T-helper 1 cell treated with Interleukin-12 subunit alpha and Interleukin-12 subunit beta and Interleukin-4 antibody, amounts not matched to agents 30 ng/mL and 1 ng/mL, for 36 hours (primary cell): Measurements from ENCODE around the gene SSBP3. TPM values are rescaled to one million over a fixed set of nuclear protein-coding genes. Genes with fewer than 3 reads are reported as not detected.
"Not testable (repeated sequence)": the region's sequence is repeated elsewhere in the genome, so short reads cannot be mapped to it uniquely, and the experiment has no call there.

Source experiments
- intact Hi-C: fragments of 100-400 bp; cut with micrococcal nuclease; formaldehyde crosslinking; loops from one replicate; pipeline ENCODE4 v1.15.1; 2024
- total RNA-seq: library from RNA; stranded (reverse); gene quantifications from 2 replicates; pipeline ENCODE4 v1.2.3, GENCODE V29; 2022

SSBP3 gene
- total RNA-seq, 1 donor from 2014 or later, result 143 TPM

DNA sequence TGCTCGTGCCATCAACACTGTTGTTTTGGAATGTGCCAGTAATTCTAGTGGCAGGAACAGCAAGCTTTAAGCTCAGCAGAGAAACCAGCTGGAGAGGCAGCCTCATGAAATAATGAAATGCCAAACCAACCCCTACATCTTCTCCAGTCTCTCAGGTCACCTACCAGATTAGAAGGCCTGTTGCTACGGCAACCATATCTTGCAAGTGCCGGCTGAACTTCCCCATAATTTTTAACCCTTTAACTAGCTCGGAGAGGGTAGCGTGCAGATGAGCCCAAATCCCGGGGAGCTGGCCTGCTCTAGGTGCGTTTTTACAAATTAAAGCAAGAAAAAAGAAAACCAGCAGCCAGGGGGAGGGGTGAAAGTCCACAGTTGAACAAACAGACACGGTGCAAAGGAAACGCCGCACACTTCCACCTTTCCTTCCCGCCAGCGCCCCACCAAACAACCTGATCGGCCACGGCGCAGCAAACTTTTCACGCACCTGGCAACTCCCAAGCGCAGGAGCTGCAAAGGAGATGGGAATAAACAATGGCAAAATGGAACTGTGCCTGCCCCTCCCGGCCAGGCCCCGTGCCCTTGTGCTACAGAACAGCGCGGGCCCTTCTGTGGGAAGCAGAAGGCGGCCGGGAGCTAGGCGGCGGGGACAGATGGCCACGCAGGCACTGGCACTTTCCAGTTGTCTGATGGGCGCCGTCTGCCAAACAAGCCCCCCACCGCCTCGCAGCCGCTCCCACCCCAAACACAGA lies 50.1 kb downstream of the SSBP3 start:
- intact Hi-C loops, result loop anchor here (1.0 to 5.0 kb wide), 5 partner anchors 51 to 304 kb away; partner anchors contain the start of genes CYB5RL, MRPL37, TCEANC2 and TMEM59

DNA sequence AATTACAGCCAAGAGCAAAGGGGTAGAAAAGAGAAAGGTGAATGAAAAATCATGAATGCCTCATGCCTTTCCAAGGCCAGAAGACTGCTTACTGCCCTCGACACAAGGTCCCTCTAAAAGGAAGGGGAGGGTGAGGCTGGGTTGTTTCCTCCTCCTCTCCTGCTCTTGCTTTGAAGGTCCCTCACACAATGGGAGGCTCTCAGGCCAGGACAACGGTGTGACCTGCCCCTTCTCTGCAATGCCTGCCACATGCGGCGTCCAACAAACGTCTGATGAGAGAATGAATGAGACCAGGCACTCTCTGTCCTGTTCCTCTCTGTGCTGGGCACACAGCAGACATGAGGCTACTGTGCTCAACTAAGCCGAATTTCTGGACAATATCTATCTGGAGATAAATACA lies 51.3 kb downstream of the SSBP3 start:
- intact Hi-C loops, result loop anchor here (5.0 kb wide), 1 partner anchor 303 kb away; the partner anchor contains the start of genes TCEANC2 and TMEM59

DNA sequence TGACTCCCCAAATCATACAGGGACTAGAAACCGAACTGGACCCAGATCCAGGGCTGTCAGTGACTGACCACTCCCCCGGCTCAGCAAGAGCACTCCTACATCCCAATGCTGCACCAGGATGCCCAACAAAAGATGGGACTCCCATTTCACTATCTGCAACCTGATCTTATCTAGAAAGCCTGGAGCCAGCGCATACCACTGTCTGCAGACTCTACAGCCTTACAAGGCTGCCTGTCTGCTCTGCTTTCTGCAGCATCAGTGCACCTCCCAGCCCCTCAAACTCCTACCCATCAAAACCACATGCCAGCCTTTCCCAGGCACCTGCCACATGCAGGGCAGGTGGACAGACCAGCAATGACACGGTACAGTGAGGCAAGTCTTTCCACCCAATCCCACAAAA lies 52.2 kb downstream of the SSBP3 start:
- intact Hi-C loops, result no loop called here

DNA sequence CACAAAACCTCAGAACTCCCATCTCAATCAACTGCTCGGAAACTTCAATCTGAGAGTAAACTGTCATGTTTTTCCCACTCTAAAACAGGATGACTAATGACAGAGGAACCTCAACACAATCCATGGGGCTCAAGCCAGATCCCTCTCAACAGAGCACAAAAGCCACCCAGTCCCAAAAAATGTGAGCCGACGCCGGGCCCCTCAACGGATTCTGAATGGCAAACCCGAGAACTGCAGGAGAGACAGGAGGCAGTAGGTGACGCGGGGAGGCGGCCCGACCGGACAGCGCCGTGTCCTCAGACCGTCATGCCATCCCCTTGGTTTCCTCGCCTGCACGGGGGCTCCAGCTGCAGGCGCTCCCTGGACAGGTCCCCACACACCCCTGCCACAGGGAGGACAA lies 53.4 kb downstream of the SSBP3 start:
- intact Hi-C loops, result no loop called here

DNA sequence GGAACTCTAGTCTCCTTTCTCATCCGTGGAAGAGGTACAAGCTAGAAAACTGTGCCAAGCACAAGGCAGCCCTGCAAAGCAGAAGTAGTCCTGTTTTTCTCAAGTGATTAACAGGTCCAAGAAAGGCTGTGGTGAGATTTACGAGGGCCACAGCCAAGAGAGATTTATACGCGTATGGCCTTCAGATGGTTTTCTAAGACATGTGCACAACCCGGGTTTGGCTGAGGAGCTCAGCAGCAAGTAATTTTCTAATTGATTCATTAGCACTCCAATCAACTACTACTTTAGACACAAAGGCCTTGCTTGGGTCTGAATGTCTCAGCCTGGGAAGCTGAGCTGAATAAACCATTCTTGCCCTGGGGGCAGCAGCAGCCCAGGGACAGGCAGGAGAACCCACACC lies 55.8 kb downstream of the SSBP3 start:
- intact Hi-C loops, result no loop called here

DNA sequence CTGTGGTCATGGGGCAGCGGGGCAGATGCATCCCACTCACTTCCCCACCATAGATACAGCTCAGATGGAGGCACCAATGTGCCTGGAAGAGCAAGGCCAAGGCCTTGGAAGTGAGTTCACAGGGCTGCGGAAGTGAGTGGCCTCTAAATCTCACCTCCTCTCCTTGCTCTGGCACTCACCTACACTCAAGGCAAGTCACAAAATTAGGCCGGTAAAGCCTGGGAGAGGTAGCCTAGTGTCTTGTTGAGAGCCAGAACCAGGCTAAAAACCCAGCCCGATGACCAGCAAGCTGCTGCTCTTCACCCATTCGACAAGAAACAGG lies 57.5 kb downstream of the SSBP3 start:
- intact Hi-C loops, result no loop called here

DNA sequence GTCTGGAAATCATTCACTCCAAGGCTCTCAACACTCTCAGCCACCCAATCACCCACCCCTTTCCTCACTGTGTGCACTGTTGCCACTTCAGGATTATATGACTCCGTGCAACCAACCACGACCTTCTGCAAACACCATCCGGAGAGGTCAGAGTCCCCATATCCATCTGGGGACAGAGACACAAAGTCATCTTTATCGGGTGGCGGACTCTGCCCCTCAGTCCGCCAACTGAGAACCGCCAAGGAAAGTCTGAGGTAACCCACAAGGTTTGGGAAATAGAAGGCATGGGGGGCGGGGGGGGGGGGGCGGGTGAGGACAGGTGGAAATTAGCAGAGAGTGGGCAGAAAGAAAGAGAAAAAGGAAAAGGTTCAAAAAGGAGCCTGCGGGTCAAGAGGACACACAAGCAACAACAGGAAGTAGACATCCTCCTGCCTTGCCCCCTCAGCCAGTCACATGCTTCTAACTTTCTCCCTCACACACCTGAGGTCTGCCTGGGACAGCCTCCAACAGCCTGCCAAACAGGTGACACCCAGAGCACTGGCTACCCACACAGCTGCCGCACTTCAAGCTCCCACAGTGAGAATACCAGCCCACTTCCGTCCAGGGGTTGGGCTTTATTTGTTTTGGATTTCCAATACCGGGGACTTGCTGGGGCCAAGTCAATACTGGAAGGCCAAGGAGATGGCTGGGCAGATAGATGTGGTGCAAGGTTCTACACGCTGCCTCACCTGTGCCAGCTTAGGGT lies 58.1 kb downstream of the SSBP3 start:
- intact Hi-C loops, result no loop called here

DNA sequence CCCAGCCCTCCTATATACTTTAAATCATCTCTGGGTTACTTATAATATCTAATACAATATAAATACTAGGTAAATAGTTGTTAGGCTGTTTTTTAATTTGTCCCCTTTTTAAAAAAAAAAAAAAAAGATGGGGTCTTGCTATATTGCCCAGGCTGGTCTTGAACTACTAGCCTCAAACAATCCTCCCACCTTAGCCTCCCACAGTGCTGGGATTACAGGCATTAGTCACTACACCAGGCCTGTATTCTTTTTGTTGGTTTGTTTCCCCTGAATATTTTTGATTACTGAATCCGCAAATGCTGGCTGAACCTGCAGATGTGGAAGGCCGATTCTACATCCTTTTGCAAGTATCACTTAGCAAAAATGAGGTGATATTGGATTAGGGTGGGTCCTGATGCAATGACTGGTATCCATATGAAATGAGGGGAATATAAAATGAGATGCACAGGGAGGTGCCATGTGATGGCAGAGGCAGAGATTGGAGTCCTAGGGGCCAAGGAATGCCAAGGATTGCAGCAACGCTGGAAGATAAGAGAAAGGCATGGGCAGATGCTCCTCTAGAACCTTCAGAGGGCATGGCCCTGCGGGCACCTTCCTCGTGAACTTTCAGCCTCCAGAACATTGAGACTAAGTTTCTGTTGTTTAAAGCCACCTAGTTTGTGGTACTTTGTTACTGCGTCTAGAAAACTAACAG lies 58.8 kb downstream of the SSBP3 start:
- intact Hi-C loops, result no loop called here

DNA sequence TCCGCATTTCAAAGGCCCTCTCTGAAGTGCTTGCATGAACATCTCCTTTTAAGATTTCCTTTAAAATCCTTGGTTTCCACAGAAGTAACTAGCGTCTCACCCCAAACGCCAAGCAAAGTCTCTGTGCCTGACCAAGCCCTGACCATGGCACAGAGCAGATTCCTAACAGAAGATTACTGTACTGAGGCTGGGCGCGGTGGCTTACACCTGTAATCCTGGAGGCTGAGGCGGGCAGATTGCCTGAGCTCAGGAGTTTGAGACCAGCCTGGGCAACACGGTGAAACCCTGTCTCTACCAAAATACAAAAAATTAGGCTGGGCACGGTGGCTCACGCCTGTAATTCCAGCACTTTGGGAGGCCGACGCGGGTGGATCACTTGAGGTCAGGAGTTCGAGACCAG lies 60.6 kb downstream of the SSBP3 start:
- intact Hi-C loops, result not testable (repeated sequence)

DNA sequence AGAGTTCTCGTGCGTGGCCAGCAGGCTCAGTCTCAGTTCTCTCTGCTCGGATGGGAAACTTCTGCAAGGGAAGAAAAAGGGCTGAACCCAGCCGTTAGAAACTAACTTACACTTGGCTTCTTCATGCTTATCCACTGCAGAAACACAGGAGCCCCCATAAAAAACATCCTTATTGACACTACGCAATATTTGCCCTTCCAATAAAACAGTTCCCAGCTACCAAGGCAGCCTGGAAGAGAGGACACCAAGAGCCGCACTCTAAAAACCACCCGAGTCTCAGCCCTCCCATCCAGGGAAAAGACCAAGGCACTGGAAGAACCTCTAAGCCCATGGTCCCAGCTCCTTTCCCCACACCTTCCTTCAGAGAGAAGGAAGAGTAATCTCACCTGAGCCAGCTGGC lies 61.1 kb downstream of the SSBP3 start:
- intact Hi-C loops, result no loop called here

DNA sequence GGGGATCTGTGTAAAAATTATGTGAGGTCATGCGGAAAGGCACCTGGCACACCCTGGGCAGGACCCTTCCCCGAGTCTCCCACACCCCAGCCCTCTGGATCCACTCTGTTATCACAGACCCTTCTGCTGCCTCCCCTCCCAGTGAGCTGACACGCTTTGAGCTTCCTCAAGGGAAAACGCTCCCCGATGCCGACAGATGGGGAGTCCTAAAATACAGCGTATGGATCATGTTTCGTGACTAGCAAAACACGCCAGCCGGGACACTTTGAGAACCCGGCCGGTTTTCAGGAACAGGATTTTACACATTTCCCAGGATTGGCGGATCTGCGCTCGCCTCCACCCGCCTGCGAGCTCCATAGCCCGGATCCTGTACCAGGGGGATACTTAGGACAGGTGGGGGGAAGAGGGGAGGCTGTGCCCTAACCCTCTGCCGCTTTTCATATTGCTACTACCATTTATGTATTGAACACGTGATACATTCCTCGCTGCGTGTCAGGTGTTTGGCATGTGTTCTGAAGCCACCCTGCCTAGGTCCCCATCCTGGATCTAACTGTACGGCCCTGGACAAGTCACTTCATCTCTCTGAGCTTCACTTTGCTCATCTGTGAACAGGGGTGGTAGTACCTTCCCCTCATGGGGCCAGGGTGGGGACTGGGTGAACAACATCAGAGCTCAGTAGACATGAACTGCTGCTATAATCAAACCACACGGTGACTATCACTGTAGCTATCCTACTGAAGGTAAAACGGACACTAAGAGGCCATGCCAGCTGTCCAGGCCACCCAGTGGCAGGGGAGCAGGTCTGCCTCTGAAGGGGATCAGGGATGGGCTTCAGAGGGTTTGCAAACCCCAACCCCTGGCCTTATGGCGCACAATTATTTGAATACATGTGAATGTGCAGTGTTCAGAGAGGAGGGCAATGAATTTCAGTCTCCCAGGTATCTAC lies 63.2 kb downstream of the SSBP3 start:
- intact Hi-C loops, result no loop called here

DNA sequence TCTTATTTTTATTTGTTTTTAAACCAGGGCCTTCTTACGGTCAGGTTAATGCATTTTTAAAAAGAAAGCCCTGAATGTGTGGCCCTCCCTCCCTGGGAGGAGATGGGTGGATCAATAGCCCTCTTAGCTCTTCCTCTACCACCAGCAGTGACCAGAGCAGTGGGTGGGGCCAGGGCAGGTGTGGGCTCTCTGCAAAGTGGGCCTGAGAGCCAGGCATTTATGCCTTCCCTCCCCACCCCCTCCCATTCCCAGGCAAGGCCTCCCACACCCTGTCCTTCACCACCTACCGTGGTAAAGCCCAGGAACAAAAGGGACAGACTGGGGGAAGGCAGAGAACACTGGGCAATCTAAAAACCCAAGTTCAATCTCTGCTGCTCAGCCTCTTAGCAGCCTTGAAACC lies 63.9 kb downstream of the SSBP3 start:
- intact Hi-C loops, result no loop called here

DNA sequence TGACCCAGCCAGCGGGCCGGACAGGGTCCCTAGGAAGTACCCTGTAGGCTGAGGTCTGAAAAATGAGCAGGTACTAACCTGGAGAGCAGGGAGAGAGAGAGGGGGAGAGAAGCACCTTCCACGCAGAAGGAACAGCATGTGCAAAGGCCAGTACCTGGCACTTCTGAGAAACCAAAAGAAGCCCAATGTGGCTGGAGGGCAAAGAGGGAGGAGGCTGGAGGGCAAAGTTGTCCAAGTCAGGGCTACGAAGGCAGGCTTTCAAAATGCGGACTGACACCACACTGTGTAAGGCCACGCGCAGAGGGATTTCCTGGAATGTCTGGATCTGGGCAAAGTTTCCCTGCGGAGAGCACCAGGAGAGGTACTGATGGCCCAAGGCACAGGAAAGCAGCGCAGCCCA lies 64.4 kb downstream of the SSBP3 start:
- intact Hi-C loops, result no loop called here

DNA sequence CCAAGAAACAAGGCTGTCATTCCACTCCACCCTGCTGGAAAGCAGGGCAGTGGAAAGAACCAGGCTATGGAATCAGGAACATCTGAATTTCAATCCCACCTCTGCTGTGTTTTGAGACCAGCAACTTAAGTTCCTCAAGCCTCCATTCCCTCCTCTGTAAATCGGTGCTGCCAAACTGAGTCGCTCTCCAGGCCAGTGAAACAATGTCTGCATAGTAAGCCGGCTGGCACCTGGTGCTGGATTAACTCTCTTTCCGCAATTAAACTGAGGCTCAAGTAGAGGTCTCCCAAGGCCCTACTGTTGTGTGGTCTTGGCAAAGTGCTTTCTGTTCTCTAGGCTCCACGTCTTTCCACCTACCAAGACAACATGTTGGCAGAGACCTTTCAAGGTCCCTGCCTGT lies 65.3 kb downstream of the SSBP3 start:
- intact Hi-C loops, result no loop called here

DNA sequence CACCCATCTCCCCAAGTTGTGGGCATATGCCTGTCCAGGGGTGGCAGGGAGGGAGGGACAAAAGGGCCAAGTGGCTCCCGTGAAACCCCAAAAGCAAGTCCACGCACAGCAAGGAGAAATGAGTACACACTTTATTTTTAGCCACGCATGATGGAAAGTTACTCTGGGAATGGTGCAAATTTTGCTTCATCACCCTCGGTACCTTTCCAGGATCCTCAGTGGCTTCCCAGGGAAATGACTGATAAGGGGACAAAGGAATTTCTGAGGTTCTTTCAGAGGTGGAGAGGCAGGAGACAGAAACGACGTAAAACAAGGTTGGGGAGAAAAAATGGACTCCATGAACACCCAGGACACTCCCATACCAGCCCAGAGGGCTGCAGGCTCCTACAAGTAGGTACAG lies 65.8 kb downstream of the SSBP3 start:
- intact Hi-C loops, result no loop called here

DNA sequence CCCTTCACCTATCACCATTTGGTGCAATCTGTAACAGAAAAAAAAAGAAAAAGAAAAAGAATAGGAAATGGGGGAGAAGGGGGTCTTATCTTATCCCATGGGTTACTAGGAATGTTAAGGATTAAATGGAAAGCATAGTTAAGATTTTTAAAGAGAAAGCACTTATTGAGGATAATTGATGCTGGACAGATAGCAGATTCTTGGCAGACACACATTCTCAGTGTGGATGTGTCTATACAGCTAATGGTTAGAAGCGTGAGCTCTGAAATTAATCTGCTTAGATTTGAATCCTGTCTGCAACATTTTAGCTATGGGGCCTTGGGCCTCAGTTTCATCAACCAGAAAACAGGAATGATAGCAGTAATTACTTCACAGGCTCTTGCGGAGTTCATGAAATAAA lies 67.1 kb downstream of the SSBP3 start:
- intact Hi-C loops, result no loop called here

DNA sequence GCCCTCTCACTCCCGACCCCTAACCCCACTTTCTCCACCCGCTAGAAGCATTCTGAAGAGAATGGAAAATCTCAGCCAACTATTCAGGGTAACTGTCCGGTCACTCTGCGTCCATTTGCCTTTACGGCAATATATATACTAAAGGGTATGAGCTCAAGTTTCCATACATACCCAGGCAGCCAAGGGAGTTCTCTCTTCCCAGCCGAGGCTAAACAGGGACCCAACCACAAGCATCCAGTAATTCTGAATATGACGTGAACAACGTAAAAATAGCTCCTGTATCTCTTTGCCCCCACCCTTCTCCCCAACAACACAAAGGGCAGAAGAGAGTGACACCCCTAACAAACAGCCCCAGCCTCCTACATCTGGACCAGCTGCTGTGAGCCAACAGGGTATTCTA lies 67.7 kb downstream of the SSBP3 start:
- intact Hi-C loops, result no loop called here

DNA sequence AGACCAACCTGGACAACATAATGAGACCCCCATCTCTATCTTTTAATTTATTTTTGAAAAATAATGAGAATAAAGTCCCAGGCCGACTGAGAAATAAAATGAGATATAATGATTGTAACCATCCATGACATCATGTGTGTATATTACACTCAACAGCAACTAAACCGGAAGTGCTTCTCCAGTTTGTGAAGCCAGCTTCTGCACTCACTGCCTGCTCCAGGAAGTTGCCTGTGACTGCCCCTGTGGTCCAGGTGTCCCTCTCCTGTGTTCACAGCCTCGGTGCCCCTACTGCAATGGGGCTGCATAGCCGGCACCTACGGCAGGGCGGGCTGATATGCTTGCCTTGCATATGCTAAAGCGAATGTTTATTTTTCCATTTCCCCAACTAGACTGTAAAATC lies 68.3 kb downstream of the SSBP3 start:
- intact Hi-C loops, result no loop called here

DNA sequence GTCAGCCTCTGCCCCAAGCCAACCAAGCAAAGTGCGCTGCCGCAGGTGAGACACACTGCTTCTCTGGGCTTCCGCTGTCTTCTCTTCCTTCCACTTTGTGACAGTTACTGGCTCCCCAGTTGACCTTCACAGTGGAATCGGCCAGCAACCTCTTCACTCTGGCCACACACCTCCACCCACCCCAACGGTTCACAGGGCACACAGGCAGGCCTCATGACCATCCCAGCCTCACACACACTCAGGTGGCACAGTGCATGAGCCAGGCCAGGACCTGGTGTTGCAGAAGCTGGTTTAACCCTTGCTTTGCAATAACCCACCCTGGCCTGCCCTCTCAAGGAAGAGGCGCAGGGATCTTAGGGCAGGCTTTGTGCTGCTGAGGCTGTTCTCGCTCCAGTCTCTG lies 69.2 kb downstream of the SSBP3 start:
- intact Hi-C loops, result no loop called here

DNA sequence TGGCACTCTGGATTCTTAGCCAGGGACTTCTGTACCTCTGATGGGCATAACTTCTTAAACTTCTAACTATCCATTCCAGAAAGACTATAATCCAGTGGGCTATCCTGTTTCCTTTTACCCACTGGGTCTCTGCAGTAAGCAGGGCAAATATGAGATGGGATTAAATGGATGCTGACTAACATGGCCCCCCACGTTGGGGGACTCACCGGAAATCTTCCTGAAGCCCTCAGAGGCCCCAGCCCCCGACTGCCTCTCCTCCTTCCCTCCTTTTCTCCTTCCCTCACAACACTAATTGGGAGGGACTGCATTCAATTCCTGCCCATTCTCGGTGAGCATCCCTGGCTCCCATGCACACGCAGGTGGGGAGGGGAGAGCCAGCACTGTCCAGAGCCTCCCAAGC lies 70.1 kb downstream of the SSBP3 start:
- intact Hi-C loops, result no loop called here

DNA sequence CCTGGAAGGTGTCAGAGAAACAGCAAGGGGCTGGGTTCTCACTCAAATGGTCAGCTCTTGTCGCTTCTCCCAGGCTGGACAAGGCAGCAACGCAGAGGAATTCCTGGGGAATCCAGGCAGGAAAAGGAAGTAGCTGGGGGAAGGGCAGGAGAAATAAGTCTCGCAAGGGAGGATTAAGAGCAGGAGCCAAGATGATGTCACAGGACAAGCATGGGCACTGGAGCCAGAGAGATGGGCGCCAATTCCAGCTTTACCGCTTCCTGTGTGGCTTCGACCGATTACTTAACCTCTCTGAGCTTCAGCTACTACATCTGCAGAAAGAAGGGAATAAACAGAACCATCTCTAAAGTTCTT lies 70.5 kb downstream of the SSBP3 start:
- intact Hi-C loops, result no loop called here
